HepG2 (cell line): ENCODE measurements around the gene IL3RA. TPM values are rescaled to one million over a fixed set of nuclear protein-coding genes. Genes with fewer than 3 reads are reported as not detected.

Experiments used
- ATAC-seq: fragments of 200-7000 bp; cut with Tn5 transposase; 3 replicates; pipeline ENCODE4 v1.9.1; 2020; ENCODE audit warnings: mild to moderate bottlenecking, moderate library complexity
- BruUV-seq: library from RNA; stranded (reverse); fragments of 400-500 nt; replicated peaks from 2 replicates; lab custom pipeline; 2021; lab: Mats Ljungman, UMichigan
- CTCF ChIA-PET: fragments of 300-600 bp; formaldehyde crosslinking; extraction: SDS; loops from one replicate; lab custom pipeline; 2021; ENCODE audit warnings: low total read pairs, inconsistent platforms, low intra/inter-chr PET ratio; lab: Yijun Ruan, JAX
- POLR2A ChIA-PET: fragments of 350-600 bp; sonication (Branson Sonifier 250); formaldehyde crosslinking; loops from one replicate; lab custom pipeline; 2020; ENCODE audit warnings: antibody characterized with exemption, inconsistent platforms; lab: Yijun Ruan, JAX
- DNase-seq: peaks from one replicate; pipeline ENCODE4 v3.0.0-alpha.2; 2015; ENCODE audit warnings: low spot score
- FAIRE-seq: peaks from 3 replicates; lab custom pipeline; 2011; peaks lifted over from hg19 to GRCh38; lab: Jason Lieb, UNC
- H2AFZ ChIP-seq: one replicate; pipeline ENCODE4 v1.6.1; 2011; ENCODE audit warnings: low read length, inconsistent platforms
- H3K27ac ChIP-seq: fragments of 300-600 bp; 3 replicates; pipeline ENCODE4 v1.8.0; 2011; ENCODE audit warnings: mixed run types, mild to moderate bottlenecking, mixed read lengths, low read length, inconsistent platforms; ENCODE audit not compliant: insufficient read depth; ENCODE audit errors: extremely low read length
- H3K27me3 ChIP-seq, 2 experiments: fragments of 200-600 bp in 1 of 2; 2 replicates in 1 of 2; 3 replicates in 1 of 2; pipeline versions ENCODE4 v1.6.0 to v1.8.0; 2011; ENCODE audit warnings: low read length in 2 of 2, mild to moderate bottlenecking in 2 of 2, moderate library complexity in 2 of 2, inconsistent platforms in 1 of 2; ENCODE audit not compliant: insufficient read depth in 2 of 2, control insufficient read depth in 1 of 2
- H3K36me3 ChIP-seq, 2 experiments: fragments of 200-600 bp in 1 of 2; replicated peaks in 1 of 2; 2 replicates in 1 of 2; 3 replicates in 1 of 2; pipeline versions ENCODE4 v1.5.1 to v1.8.0; 2011; ENCODE audit warnings: low read length in 2 of 2, inconsistent platforms in 1 of 2; ENCODE audit not compliant: insufficient read depth in 2 of 2, control insufficient read depth in 1 of 2
- H3K4me1 ChIP-seq: 2 replicates; pipeline ENCODE4 v1.5.1; 2012; ENCODE audit warnings: low read length, inconsistent platforms; ENCODE audit not compliant: insufficient read depth
- H3K4me2 ChIP-seq: 2 replicates; pipeline ENCODE4 v1.6.0; 2011; ENCODE audit warnings: low read depth, low read length, inconsistent platforms
- H3K4me3 ChIP-seq, 3 experiments: fragments of 200-600 bp in 1 of 3; sonication (generic), shearing (Covaris generic) in 1 of 3; replicated peaks in 1 of 3; 2 replicates each; pipeline ENCODE4 v1.5.1; 2011 to 2016; ENCODE audit warnings: low read length in 3 of 3, inconsistent platforms in 2 of 3, low read depth in 2 of 3, mild to moderate bottlenecking in 2 of 3, control low read depth in 1 of 3, mixed read lengths in 1 of 3; ENCODE audit not compliant: insufficient read depth in 1 of 3
- H3K79me2 ChIP-seq: one replicate; pipeline ENCODE4 v1.6.1; 2011; ENCODE audit warnings: low read length, inconsistent platforms; ENCODE audit not compliant: insufficient read depth
- H3K9ac ChIP-seq: 2 replicates; pipeline ENCODE4 v1.6.0; 2011; ENCODE audit warnings: mild to moderate bottlenecking, low read depth, low read length, inconsistent platforms; ENCODE audit not compliant: insufficient read depth
- H3K9me3 ChIP-seq: 2 replicates; pipeline ENCODE4 v1.5.1; 2012; ENCODE audit warnings: mild to moderate bottlenecking, low read length
- H4K20me1 ChIP-seq: 2 replicates; pipeline ENCODE4 v1.6.0; 2011; ENCODE audit warnings: inconsistent platforms, mild to moderate bottlenecking, low read length, moderate library complexity; ENCODE audit not compliant: insufficient read depth
- AGO1 ChIP-seq: fragments of 200-400 bp; formaldehyde crosslinking; IDR thresholded peaks from 2 replicates; pipeline ENCODE4 v1.6.1; 2017; ENCODE audit warnings: mild to moderate bottlenecking, low read depth, low read length, moderate library complexity; ENCODE audit not compliant: poor library complexity, severe bottlenecking
- HDAC2 ChIP-seq: sonication (generic); formaldehyde crosslinking; IDR thresholded peaks from 2 replicates; pipeline ENCODE4 v1.4.0; 2020; ENCODE audit warnings: missing genetic modification reagents
- HNF4A ChIP-seq: sonication (generic); formaldehyde crosslinking; IDR thresholded peaks from 2 replicates; pipeline ENCODE4 v1.4.0; 2020; ENCODE audit warnings: missing genetic modification reagents
- KAT8 ChIP-seq: IDR thresholded peaks from 2 replicates; pipeline ENCODE4 v1.6.1; 2016; ENCODE audit warnings: missing genetic modification reagents, missing compliant biosample characterization
- POLR2G ChIP-seq: fragments of 200-400 bp; formaldehyde crosslinking; IDR thresholded peaks from 2 replicates; pipeline ENCODE4 v1.6.1; 2018; ENCODE audit warnings: mild to moderate bottlenecking, low read depth, low read length, moderate library complexity
- TGIF2 ChIP-seq: IDR thresholded peaks from 2 replicates; pipeline ENCODE4 v1.6.1; 2016; ENCODE audit warnings: control low read depth, missing compliant biosample characterization
- ZFP62 ChIP-seq: sonication (generic); formaldehyde crosslinking; IDR thresholded peaks from 2 replicates; pipeline ENCODE4 v1.4.0; 2020; ENCODE audit warnings: missing genetic modification reagents
- ZNF121 ChIP-seq: sonication (generic); formaldehyde crosslinking; IDR thresholded peaks from 2 replicates; pipeline ENCODE4 v1.5.0; 2020; ENCODE audit warnings: mild to moderate bottlenecking, missing genetic modification reagents
- ZNF382 ChIP-seq: sonication (generic); formaldehyde crosslinking; IDR thresholded peaks from 2 replicates; pipeline ENCODE4 v1.5.0; 2020; ENCODE audit warnings: missing genetic modification reagents, mild to moderate bottlenecking, borderline replicate concordance
- ZNF891 ChIP-seq: sonication (generic); formaldehyde crosslinking; IDR thresholded peaks from 2 replicates; pipeline ENCODE4 v1.5.0; 2020; ENCODE audit warnings: mild to moderate bottlenecking, missing genetic modification reagents
- WGBS: methylation state at CpG from one replicate; pipeline ENCODE4 v1.1.6; 2017; ENCODE audit warnings: low lambda C conversion rate; 5-methylcytosine and 5-hydroxymethylcytosine counted together
- in situ Hi-C: cut with HindIII; loops from 2 replicates; pipeline ENCODE4 v1.10.0; 2017; ENCODE audit warnings: low pct_unique_long_range_greater_than_20kb; ENCODE audit not compliant: extremely low pct_ligation_motif_present
- intact Hi-C: fragments of 100-400 bp; cut with micrococcal nuclease; formaldehyde crosslinking; loops from one replicate; pipeline ENCODE4 v1.10.0; 2022; ENCODE audit not compliant: unreplicated experiment
- polyA plus RNA-seq, 8 experiments: library from polyadenylated mRNA; depleted of rRNA in 3 of 8; stranded (reverse) in 7 of 8; unstranded in 1 of 8; fragments of >200 nt; fragmentation: Illumina TruSeq in 4 of 8; extraction: Trizol in 4 of 8; gene quantifications; 2 replicates each; pipeline versions ENCODE4 v1.2.1 to v1.2.3, GENCODE V29; 2011 to 2016; ENCODE audit warnings: low read depth in 4 of 8, missing spikeins in 1 of 8, mixed read lengths in 1 of 8; ENCODE audit not compliant: insufficient read depth in 1 of 8
- total RNA-seq, 5 experiments: library from RNA; depleted of rRNA; stranded (reverse); fragments of >200 nt; fragmentation: Illumina TruSeq; extraction: Trizol; gene quantifications; 2 replicates each; pipeline ENCODE4 v1.2.3, GENCODE V29; 2016; ENCODE audit warnings: low read depth in 1 of 5
- TF ChIP-seq, protein P1 (sequence below): IDR thresholded peaks from 2 replicates; pipeline ENCODE4 v1.6.1; 2016; ENCODE audit warnings: low read depth, borderline replicate concordance

The IL3RA gene
- total and polyA plus RNA-seq, 2 of the 13 experiments (the other 11 are each of a cell fraction or from before 2014, with no cell fraction given), result not detected

DNA sequence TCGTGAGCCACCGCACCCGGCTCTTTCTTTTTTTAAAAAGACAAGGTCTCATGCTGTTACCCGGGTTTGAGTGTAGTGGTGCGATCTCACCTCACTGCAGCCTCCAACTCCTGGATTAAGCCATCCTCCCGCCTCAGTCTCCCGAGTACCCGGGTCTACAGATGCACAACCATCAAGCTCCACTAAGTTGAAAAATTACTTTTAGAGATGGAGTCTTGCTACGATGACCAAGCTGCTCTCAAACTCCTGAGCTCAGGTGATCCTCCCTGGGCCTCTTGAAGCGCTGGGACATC, 53.4 kb downstream of the IL3RA start:
- H3K79me2 ChIP-seq, result peaks cover 47% of the 10 kb centered on the region
- no peak overlapping the region for H3K4me3 ChIP-seq
- peak overlapping the region; percentile 100; the same call in 1 of the 2 replicates for H3K4me2 ChIP-seq
- no peak overlapping the region for H3K27ac ChIP-seq
- BruUV-seq, result no TSS peak
- H3K9me3 ChIP-seq, result no peaks in the 10 kb centered on the region
- no peak overlapping the region for H2AFZ ChIP-seq
- FAIRE-seq (no peak), DNase-seq (no peak), ATAC-seq (no peak)
- CTCF ChIA-PET, result no interaction called here
- WGBS, result 92% methylated on average over 10 of the region's 10 CpGs
- H3K4me1 ChIP-seq, result peaks cover 50% of the 10 kb centered on the region
- intact Hi-C loops (loop anchor here (5.0 kb wide), 1 partner anchor 62 kb away; the partner anchor contains the start of gene ASMTL), in situ Hi-C loops (no loop called here)
- peaks cover 31 to 63% of the 10 kb centered on the region in 2 experiments for H3K36me3 ChIP-seq
- peaks cover 69% of the 10 kb centered on the region for H4K20me1 ChIP-seq
- POLR2A ChIA-PET, result no interaction called here
- H3K27me3 ChIP-seq, result no peaks in the 10 kb centered on the region; a peak in 1 of 5 replicates
- H3K9ac ChIP-seq, result no peak overlapping the region
- peak; percentile 19; the same call in 1 of the 2 replicates for TF ChIP-seq POLR2G
- no peak for TF ChIP-seq KAT8
- TF ChIP-seq, all 625 proteins: peak for 1

DNA sequence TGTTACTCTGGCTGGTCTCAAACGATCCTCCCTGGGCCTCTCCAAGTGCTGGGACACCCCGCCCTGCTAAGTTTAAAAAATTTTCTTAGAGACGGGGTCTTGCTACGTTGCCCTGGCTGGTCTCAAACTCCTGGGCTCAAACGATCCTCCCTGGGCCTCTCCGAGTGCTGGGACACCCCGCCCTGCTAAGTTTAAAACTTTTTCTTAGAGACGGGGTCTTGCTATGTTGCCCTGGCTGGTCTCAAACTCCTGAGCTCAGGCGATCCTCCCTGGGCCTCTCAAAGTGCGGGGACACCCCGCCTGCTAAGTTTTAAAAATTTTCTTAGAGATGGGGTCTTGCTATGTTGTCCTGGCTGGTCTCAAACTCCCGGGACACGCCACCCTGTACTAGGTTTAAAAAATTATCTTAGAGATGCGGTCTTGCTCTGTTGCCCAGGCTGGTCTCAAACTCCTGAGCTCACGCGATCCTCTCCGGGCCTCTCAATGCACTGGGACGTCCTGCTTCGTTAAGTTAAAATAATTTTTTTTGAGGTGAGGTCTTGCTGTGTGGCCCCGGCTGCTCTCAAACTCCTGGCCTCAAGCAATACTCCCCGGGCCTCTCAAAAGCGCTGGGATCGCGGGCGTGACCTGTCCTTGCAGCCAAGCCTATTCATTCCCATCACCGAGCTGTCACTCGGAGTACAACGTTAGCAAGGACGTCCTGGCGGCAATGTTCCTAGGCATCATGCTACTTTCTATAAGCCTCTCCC, 54.2 kb downstream of the IL3RA start:
- Histone ChIP-seq H3K4me1 (peaks cover 50% of the 10 kb centered on the region), H4K20me1 (peaks cover 64% of the 10 kb centered on the region), H3K27me3 (no peaks in the 10 kb centered on the region; a peak in 1 of 5 replicates), H3K27ac (peak overlapping the region; percentile 99), H2AFZ (no peak overlapping the region), H3K36me3 (peaks cover 29 to 54% of the 10 kb centered on the region in 2 experiments), H3K9ac (peak overlapping the region; percentile 99), H3K79me2 (peaks cover 49% of the 10 kb centered on the region), H3K4me2 (peak overlapping the region; percentile 100), H3K4me3 (peak overlapping the region; percentile 94 to 100 (median 96)), H3K9me3 (no peaks in the 10 kb centered on the region)
- 51% methylated on average over 22 of the region's 30 CpGs for WGBS
- no peak for FAIRE-seq
- POLR2A ChIA-PET, result no interaction called here
- intact Hi-C loops, result loop anchor here (5.0 kb wide), 1 partner anchor 62 kb away; the partner anchor contains the start of gene ASMTL
- no TSS peak for BruUV-seq
- CTCF ChIA-PET, result no interaction called here
- no peak for ATAC-seq
- no peak for TF ChIP-seq HNF4A (CRISPR knock-in tag)
- TF ChIP-seq HDAC2 (CRISPR knock-in tag), result no peak
- TF ChIP-seq ZNF891, result 0 out of 2 replicates have a peak, but pooled peaks have one; percentile 6
- no peak for TF ChIP-seq ZFP62 (CRISPR knock-in tag)
- TF ChIP-seq, protein P1, sequence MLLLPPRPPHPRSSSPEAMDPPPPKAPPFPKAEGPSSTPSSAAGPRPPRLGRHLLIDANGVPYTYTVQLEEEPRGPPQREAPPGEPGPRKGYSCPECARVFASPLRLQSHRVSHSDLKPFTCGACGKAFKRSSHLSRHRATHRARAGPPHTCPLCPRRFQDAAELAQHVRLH, result no peak
- TF ChIP-seq ZNF121 (CRISPR knock-in tag), result peak; percentile 71; the same call in 1 of the 2 replicates
- no peak for TF ChIP-seq ZNF382 (CRISPR knock-in tag)
- no peak for TF ChIP-seq AGO1
- TF ChIP-seq TGIF2 (CRISPR knock-in tag), result no peak
- in situ Hi-C loops, result no loop called here
- DNase-seq, result no peak
